GM21515 (cell line): ENCODE results near the gene SRP19.
"Not testable (repeated sequence)": the region's sequence is repeated elsewhere in the genome, so short reads cannot be mapped to it uniquely, and the experiment has no call there.

Experiments used
- ATAC-seq: cut with Tn5 transposase; IDR thresholded peaks from one replicate; pipeline ENCODE4 v1.9.1; 2021; ENCODE audit not compliant: unreplicated experiment

SRP19 gene

DNA sequence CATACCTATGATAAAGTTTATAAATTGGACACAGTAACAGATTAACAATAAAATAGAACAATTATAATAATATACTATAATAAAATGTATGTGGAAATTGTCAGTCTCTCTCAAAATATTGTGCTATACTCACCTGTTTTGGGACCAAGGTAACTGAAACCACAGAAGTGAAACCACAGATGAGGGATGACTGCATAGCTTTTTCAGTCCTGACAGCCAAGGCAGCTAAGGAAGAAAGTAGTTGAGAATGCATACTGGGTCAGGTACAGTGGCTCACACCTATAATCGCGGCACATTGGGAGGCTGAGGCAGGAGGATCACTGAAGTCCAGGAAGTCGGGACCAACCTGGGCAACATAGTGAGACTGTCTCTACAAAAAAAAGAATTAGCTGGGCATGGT lies 8.9 kb downstream of the SRP19 start:
- ATAC-seq = peak; percentile 82

DNA sequence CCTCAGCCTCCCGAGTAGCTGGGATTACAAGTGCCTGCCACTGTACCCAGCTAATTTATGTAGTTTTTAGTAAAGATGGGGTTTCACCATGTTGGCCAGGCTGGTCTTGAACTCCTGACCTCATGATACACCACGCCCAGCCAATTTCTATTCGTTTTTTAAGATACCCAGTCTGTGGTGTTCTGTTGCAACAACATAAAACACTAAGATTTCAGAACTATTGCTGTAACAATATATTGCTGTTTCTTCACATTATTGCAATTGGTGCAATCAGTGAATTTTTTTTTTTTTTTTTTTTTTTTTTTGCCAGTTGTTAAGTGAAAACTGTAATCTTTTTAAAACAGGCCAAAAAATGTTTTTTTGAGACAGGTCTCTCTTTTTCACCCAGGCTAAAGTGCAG lies 9.9 kb downstream of the SRP19 start:
- ATAC-seq = no peak

DNA sequence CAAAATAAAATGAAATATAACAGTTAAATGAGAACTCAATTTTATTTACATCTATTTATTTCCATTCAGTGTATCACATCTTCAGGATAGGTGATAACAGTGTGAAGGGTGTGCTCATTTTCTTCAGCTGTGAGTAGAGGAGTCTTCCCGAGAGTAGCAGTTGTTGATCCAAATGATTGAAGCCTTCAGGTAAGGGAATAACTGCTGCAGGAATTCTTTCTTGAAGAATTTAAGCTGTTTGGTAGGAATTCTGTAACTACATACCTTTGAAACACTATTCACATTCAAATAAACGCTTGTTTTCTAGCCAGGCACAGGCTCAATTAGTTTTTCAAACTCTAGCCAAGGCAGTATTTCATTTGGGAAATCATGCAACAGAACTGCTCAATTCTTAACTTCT lies 15.3 kb downstream of the SRP19 start:
- no peak for ATAC-seq

DNA sequence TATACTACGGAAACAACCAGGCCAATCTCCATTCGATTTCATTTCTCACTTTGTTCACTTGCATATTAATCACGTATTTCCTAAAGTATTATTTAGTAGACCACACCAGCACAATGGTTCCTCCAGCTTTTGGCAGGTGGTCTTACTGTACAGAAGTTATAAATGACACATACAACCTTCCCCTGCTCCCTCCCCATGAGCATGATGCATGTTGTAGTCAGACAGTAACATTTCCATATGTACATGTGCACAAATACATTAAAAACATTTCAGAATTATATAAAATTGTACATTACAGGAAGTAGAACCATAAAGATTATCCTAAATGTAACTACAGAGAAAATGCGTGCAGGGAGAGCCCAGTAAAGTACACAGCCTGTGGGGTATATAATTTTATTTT lies 17.0 kb downstream of the SRP19 start:
- no peak for ATAC-seq

- ATAC-seq = no peak
These were observed 17.7 kb downstream of the SRP19 start for GRCh38 chr5:112878760-112879159.

GRCh38 chr5:112880219-112880964 lies 19.3 kb downstream of the SRP19 start:
- ATAC-seq = no peak

DNA sequence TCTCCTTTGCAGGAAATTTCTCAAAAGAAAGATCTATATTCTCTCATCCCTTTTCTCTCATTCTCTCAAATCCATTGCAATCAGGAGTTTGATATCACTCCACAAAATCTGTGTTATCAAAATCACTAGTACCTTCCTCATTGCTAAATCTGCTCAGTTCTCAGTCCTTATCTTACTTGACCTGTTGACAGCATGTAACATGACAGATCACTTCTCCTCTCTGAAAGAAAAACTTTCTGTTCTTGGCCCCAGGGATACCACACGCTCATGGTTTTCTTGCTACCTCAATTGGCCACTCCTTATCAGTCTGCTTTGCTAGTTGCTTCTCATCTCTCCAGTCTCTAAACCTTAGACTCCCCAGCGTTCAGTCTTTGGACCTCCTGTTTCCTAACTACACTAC lies 22.1 kb downstream of the SRP19 start:
- ATAC-seq = no peak

- ATAC-seq = no peak
These were observed 23.9 kb downstream of the SRP19 start for GRCh38 chr5:112885001-112885400.

DNA sequence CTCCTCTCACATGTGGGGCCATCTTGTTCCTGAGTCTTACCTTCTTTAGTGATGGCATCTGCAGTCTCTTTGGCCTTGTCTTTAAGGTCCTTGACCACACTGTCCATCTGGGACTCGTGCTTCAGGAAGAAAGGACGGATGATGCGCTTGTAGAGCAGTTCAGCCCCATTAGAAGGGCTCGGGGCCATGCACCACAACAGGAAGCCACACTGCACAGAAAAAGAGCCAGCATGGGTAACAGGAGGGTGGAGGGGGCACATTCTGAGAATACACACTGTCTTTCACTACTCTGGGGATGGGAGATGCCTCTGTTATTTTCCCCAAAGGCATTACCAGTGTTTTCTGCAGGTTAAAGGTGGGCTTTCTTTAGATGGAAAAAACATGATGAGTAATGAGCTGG lies 25.9 kb downstream of the SRP19 start:
- no peak for ATAC-seq

DNA sequence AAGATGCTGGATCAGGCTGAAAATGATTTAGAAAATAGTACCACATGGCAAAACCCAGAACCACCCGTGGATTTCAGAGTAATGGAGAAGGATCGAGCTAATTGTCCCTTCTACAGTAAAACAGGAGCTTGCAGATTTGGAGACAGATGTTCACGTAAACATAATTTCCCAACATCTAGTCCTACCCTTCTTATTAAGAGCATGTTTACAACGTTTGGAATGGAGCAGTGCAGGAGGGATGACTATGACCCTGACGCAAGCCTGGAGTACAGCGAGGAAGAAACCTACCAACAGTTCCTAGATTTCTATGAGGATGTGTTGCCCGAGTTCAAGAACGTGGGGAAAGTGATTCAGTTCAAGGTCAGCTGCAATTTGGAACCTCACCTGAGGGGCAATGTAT lies 31.0 kb downstream of the SRP19 start:
- ATAC-seq = not testable (repeated sequence)

- no peak for ATAC-seq
These were observed 31.7 kb downstream of the SRP19 start for GRCh38 chr5:112892776-112893175.

DNA sequence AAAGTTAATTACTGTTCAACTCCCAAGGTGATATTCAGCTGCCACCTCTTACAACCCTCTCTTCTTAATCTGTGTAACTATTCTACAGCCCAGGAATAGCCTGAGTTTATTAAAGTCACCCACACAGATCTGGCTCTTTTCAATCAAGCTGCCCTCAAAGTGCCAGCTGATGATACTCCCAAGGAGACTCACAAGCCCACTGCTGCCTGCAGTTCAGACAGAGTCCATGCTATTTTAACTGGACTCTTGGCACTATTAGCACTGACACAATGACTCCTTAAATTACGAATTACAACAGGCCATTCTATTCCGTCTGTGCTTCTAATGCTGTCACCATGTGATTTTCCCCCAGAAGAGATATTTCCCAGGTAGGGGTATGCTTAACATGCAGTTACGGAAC lies 34.6 kb downstream of the SRP19 start:
- no peak for ATAC-seq

- no peak for ATAC-seq
These were observed 41.5 kb downstream of the SRP19 start for GRCh38 chr5:112902561-112902960.

- ATAC-seq = not testable (repeated sequence)
These were observed 43.9 kb downstream of the SRP19 start for GRCh38 chr5:112904996-112905395.

GRCh38 chr5:112906637-112907036 lies 45.5 kb downstream of the SRP19 start:
- no peak for ATAC-seq

DNA sequence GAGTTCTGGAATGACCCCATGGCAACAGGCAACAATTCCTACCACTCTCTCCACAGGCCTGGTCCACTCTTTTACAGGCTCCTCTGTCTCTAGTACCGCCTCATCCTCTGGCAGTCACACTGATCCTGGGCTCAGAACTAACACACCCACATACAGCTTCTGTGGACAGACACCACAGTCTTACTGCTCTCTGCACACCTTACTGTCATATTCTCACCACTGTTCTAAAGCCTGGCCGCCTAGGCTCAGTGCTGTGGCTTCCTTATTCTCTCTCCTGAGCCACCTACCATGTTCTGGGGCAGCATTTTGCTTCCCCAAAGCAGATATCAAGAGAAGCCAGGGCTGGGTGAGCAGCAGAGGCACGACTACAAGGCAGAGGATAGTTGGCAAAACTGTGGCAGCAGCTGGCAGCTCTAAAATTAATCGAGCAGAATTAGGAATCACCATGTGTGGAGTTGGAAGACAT lies 46.1 kb downstream of the SRP19 start:
- no peak for ATAC-seq

DNA sequence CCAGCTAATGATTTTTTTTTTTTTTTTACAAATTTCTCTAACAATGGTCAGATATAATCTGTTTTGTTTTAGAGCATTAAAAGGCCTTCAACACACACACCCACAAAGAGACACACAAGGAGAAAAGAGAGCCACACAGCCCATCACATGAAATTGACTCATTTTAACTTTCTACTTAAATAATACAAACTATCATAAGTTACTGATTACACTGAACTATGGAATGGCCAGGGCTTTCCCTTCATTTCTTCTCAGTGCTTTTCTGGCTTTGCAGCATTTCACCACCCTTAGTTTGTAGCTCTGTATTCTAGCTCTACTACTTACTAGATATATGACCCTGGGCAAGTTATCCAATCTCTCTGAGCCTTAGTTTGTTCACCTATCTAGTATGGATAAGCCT lies 47.8 kb downstream of the SRP19 start:
- ATAC-seq = no peak

DNA sequence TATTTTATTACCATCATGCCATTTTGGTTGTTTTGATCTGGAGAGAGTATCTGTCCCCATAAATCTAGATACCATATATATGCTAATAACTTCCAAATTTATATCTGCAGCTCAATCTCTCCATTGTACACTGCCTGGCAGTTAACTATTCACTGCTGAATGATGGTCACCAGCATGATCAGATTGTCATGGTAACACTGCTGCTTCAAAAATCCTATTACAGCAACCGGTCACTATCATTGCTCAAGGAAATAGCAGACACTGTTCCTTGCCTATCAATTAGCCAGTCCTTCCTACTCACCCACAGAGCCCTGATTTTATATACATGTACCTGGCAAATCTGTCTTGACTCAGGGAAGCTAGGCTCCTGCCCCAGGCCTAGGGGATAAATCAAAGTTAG lies 49.4 kb downstream of the SRP19 start:
- ATAC-seq = no peak

GRCh38 chr5:112914584-112914983 lies 53.5 kb downstream of the SRP19 start:
- no peak for ATAC-seq

DNA sequence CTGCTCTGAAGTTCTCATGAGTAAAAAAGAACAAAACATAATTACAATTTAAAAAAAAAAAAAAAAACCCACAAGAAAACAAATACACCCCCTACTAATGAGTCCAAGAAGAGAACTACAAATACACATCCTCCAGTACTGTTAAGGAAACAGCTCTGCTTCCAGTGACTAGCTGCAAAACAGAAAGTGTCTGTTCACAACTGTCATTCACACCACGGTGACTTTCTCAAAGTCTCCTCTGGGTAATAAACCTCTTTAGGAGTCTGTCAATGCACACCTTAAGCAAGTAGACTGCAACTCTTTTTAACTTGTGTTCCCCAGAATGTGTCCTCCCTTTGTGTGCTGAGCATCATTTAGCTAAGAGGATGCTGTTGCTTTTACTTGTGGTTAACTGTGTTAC lies 54.7 kb downstream of the SRP19 start:
- ATAC-seq = peak; percentile 69

DNA sequence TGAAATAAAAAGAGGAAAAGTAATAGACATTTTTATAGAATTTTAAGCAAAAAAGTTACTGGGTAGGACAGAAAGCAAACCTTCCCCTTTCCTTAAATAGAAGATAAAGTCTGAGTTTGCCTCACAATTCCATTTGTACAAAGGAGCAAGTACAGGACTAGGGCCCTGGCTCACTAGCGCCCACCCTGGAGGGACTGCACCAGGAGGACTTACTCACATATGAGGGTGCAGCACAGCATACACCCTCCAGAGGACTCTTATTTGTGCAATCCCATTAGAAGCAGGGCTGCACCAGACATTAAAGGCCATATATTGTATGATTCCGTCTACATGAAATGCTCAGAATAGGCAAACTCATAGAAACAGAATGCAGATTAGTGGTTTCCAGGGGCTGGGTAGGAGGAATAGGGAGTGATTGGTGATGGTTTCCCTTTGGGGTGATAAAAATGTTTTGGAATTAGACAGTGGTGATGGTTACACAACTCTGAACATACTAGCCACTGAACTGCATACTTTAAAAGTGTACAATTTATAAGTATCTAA lies 56.4 kb downstream of the SRP19 start:
- no peak for ATAC-seq

GRCh38 chr5:112918136-112918535 lies 57.0 kb downstream of the SRP19 start:
- ATAC-seq = no peak

- ATAC-seq = no peak
These were observed 57.6 kb downstream of the SRP19 start for GRCh38 chr5:112918679-112919078.
